ENCODE measurements around the gene EDEM3. TPM values are rescaled to one million over a fixed set of nuclear protein-coding genes. Genes with fewer than 3 reads are reported as not detected.

EDEM3 gene
- total and polyA plus RNA-seq, 9 of the 15 experiments (the other 6 are each of a cell fraction or from before 2014, with no cell fraction given): 15.8 to 46.6 (median 28.0) TPM

- TF ChIP-seq, protein P1, sequence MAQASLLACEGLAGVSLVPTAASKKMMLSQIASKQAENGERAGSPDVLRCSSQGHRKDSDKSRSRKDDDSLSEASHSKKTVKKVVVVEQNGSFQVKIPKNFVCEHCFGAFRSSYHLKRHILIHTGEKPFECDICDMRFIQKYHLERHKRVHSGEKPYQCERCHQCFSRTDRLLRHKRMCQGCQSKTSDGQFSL (CRISPR knock-in tag; IDR thresholded peaks at IDR 0.05): no peak
- TF ChIP-seq, protein P1 (tag; IDR thresholded peaks at IDR 0.05): no peak; a peak in 1 of 4 replicates
- TF ChIP-seq ETV5 (CRISPR knock-in tag; IDR thresholded peaks at IDR 0.05; ENCODE audit: low read depth): peak; percentile 84
- TF ChIP-seq RBM14 (IDR thresholded peaks at IDR 0.05; ENCODE audit: borderline replicate concordance, insufficient read depth, low read depth, low read length): 0 out of 2 replicates have a peak, but pooled peaks have one; percentile 85
- TF ChIP-seq LEF1 (IDR thresholded peaks at IDR 0.05): no peak
- peak; percentile 67 for TF ChIP-seq EGR1 (conservative IDR thresholded peaks at IDR 0.05)
- peak; percentile 65; the same call in 1 of the 2 replicates for TF ChIP-seq ATF4 (CRISPR knock-in tag; IDR thresholded peaks at IDR 0.05)
- peak; percentile 78; the same call in 1 of the 2 replicates for TF ChIP-seq MTA3 (IDR thresholded peaks at IDR 0.05; ENCODE audit: borderline replicate concordance)
- 0 out of 2 replicates have a peak, but pooled peaks have one; percentile 48 for TF ChIP-seq TOE1 (IDR thresholded peaks at IDR 0.05; ENCODE audit: borderline replicate concordance)
- no peak for TF ChIP-seq TOE1 (CRISPR knock-in tag; IDR thresholded peaks at IDR 0.05; ENCODE audit: borderline replicate concordance, low read depth)
- TF ChIP-seq NCOA6 (IDR thresholded peaks at IDR 0.05): peak; percentile 69
- TF ChIP-seq ZNF263 (CRISPR knock-in tag; IDR thresholded peaks at IDR 0.05; ENCODE audit: borderline replicate concordance): no peak; the same call in 1 of the 2 replicates
- TF ChIP-seq ZFX (CRISPR knock-in tag; IDR thresholded peaks at IDR 0.05): peak; percentile 65; the same call in 1 of the 2 replicates
- 0 out of 2 replicates have a peak, but pooled peaks have one; percentile 24 for TF ChIP-seq ZNF431 (CRISPR knock-in tag; IDR thresholded peaks at IDR 0.05)
- TF ChIP-seq FUS (optimal IDR thresholded peaks at IDR 0.05; ENCODE audit: low read depth, low read length): no peak
- TF ChIP-seq POLR2AphosphoS5 (IDR thresholded peaks at IDR 0.05; ENCODE audit: control insufficient read depth, insufficient read depth, low read depth, low read length): peak; percentile 70; the same call in 1 of the 2 replicates
- no peak for TF ChIP-seq CEBPG (CRISPR knock-in tag; IDR thresholded peaks at IDR 0.05)
- TF ChIP-seq CEBPG (tag; conservative IDR thresholded peaks at IDR 0.05 in 1 of 2, IDR thresholded peaks at IDR 0.05 in 1 of 2): no peak
- TF ChIP-seq BRD4 (IDR thresholded peaks at IDR 0.05): no peak
- TF ChIP-seq ILK (tag; IDR thresholded peaks at IDR 0.05; ENCODE audit: borderline replicate concordance, low read depth): no peak
- TF ChIP-seq ZNF511 (CRISPR knock-in tag; IDR thresholded peaks at IDR 0.05): no peak
- TF ChIP-seq ZNF121 (CRISPR knock-in tag; conservative IDR thresholded peaks at IDR 0.05): no peak
- TF ChIP-seq ZNF143 (CRISPR knock-in tag; IDR thresholded peaks at IDR 0.05): peak; percentile 95
- no peak for TF ChIP-seq NBN (IDR thresholded peaks at IDR 0.05; ENCODE audit: low read depth)
- peak; percentile 84 for TF ChIP-seq RBM22 (IDR thresholded peaks at IDR 0.05; ENCODE audit: low read depth, low read length, poor library complexity, severe bottlenecking)
- TF ChIP-seq SIX5 (IDR thresholded peaks at IDR 0.05; ENCODE audit: borderline replicate concordance in 1 of 2, insufficient read depth in 1 of 2, low read depth in 1 of 2, low read length in 2 of 2): peak; percentile 85 to 87
- no peak for TF ChIP-seq TBL1XR1 (IDR thresholded peaks at IDR 0.05; ENCODE audit: low read length in 2 of 2)
These were observed at the start of gene EDEM3 (continued) for GRCh38 chr1:184754476-184755225.

Measured in K562 (cell line).